Tibial nerve (tissue), 4 donors: Measurements from ENCODE around the gene SEC22C. TPM values are rescaled to one million over a fixed set of nuclear protein-coding genes. Genes with fewer than 3 reads are reported as not detected.

Experiments used
- DNase-seq, 2 donors: peaks; one replicate each; pipeline ENCODE4 v3.0.0-alpha.2; 2019; ENCODE audit warnings: low spot score in 2 of 2
- H3K27ac ChIP-seq, 4 donors: fragments of 200-600 bp; sonication (generic) in 3 of 4; one replicate each; pipeline ENCODE4 v1.5.1; 2017 to 2019; ENCODE audit warnings: mild to moderate bottlenecking in 1 of 4
- H3K27me3 ChIP-seq, 2 donors: fragments of 200-600 bp; sonication (generic) in 1 of 2; one replicate each; pipeline versions ENCODE4 v1.5.1 to v1.6.0; 2017 to 2019
- H3K36me3 ChIP-seq, 3 donors: fragments of 200-600 bp; sonication (generic); one replicate each; pipeline ENCODE4 v1.5.1; 2018 to 2019
- H3K4me1 ChIP-seq, 4 donors: fragments of 200-600 bp; sonication (generic) in 3 of 4; one replicate each; pipeline ENCODE4 v1.5.1; 2017 to 2019
- H3K4me3 ChIP-seq, 4 donors: fragments of 200-600 bp; sonication (generic) in 3 of 4; one replicate each; pipeline ENCODE4 v1.5.1; 2017 to 2019; ENCODE audit warnings: mild to moderate bottlenecking in 1 of 4, moderate library complexity in 1 of 4
- H3K9me3 ChIP-seq, 4 donors: fragments of 200-600 bp; sonication (generic) in 3 of 4; one replicate each; pipeline ENCODE4 v1.5.1; 2017 to 2019
- CTCF ChIP-seq, 5 experiments: fragments of 200-600 bp in 3 of 5; fragments of 450-650 bp in 2 of 5; sonication (generic) in 3 of 5; IDR thresholded peaks; one replicate each; pipeline ENCODE4 v1.5.1; 2016 to 2019; ENCODE audit warnings: antibody characterized with exemption in 5 of 5, mild to moderate bottlenecking in 3 of 5, moderate library complexity in 2 of 5
- EP300 ChIP-seq, 2 donors: sonication (generic); formaldehyde crosslinking; IDR thresholded peaks; one replicate each; pipeline ENCODE4 v1.6.1; 2017; ENCODE audit warnings: antibody characterized with exemption in 2 of 2, mild to moderate bottlenecking in 1 of 2
- POLR2A ChIP-seq, 2 donors: fragments of 450-650 bp; IDR thresholded peaks; one replicate each; pipeline ENCODE4 v1.6.1; 2017; ENCODE audit warnings: antibody characterized with exemption in 2 of 2, mild to moderate bottlenecking in 2 of 2, moderate library complexity in 2 of 2
- WGBS, 2 donors: methylation state at CpG; one replicate each; pipeline ENCODE4 v1.1.5; 2018; 5-methylcytosine and 5-hydroxymethylcytosine counted together
- total RNA-seq, 4 donors: library from RNA; depleted of rRNA; stranded (reverse); fragments of >200 nt; gene quantifications; one replicate each; pipeline ENCODE4 v1.1.0, GENCODE V29; 2016

The SEC22C gene
- total RNA-seq, 4 donors from 2014 or later, result 74.1 to 95.3 (median 86.1) TPM

GRCh38 chr3:42608581-42608980, 26.8 kb upstream of the SEC22C start:
- H3K4me3 ChIP-seq, result no peak overlapping the region
- H3K27me3 ChIP-seq, result no peaks in the 10 kb centered on the region
- no peak for TF ChIP-seq CTCF (IDR thresholded peaks at IDR 0.05)
- TF ChIP-seq EP300 (IDR thresholded peaks at IDR 0.05), result no peak
- TF ChIP-seq POLR2A (IDR thresholded peaks at IDR 0.05), result no peak
- H3K9me3 ChIP-seq, result no peaks in the 10 kb centered on the region
- H3K4me1 ChIP-seq, result peaks cover 0 to 67% (median 27%) of the 10 kb centered on the region in 4 donors
- DNase-seq, result no peak
- 43 to 57% methylated on average over 5 of the region's 5 CpGs for WGBS, 2 donors
- H3K36me3 ChIP-seq, result peaks cover 0 to 47% (median 0%) of the 10 kb centered on the region in 3 donors
- peak overlapping the region in 1 of 4 donors; percentile 36 for H3K27ac ChIP-seq

DNA sequence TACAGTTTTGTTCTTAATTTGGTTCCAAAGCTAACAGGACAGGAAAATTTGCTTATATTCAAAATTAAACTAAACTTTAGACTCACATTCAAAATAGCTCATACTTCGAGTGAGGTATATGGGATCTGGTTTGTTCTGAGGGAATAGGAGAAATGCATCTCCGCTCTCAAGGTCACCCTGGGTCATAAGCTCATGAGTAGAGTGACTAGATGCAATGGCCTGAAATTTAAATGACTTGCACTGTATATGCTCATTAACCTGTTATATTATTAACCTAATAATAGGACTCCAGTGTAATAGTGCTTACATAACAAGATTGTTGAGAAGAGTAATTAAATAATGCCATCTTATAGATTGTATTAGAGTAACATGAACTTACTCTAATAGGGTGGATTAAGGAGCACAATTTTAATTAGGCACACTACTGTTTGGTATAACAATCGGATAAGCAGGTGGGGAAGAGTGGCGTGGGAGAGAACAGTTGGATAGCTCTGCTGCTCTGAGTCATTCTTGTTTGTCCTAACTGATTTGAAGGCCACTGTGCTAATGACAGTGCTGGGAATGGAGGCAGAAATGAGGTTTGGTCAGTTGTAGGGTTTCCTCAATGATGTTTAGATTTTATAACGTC, 23.9 kb upstream of the SEC22C start:
- Histone ChIP-seq H3K36me3 (peaks cover 0 to 37% (median 0%) of the 10 kb centered on the region in 3 donors), H3K4me1 (peaks cover 3 to 56% (median 28%) of the 10 kb centered on the region in 4 donors), H3K27ac (peak overlapping the region in 2 of 4 donors; percentile 21 to 50), H3K27me3 (no peaks in the 10 kb centered on the region), H3K9me3 (no peaks in the 10 kb centered on the region), H3K4me3 (no peak overlapping the region)
- no peak for DNase-seq
- TF ChIP-seq CTCF (IDR thresholded peaks at IDR 0.05), result no peak
- TF ChIP-seq POLR2A (IDR thresholded peaks at IDR 0.05), result no peak
- TF ChIP-seq EP300 (IDR thresholded peaks at IDR 0.05), result no peak
- 60 to 77% methylated on average over 5 of the region's 5 CpGs for WGBS, 2 donors

- no peaks in the 10 kb centered on the region for H3K27me3 ChIP-seq
- no peaks in the 10 kb centered on the region for H3K9me3 ChIP-seq
- H3K4me3 ChIP-seq, result no peak overlapping the region
- no peak overlapping the region for H3K27ac ChIP-seq
- no peak for DNase-seq
- no peak for TF ChIP-seq EP300 (IDR thresholded peaks at IDR 0.05)
- no peak for TF ChIP-seq CTCF (IDR thresholded peaks at IDR 0.05)
- TF ChIP-seq POLR2A (IDR thresholded peaks at IDR 0.05), result no peak
- peaks cover 3 to 37% (median 20%) of the 10 kb centered on the region in 4 donors for H3K4me1 ChIP-seq
- WGBS, 2 donors, result 96 to 100% methylated on average over 1 of the region's 1 CpG
- H3K36me3 ChIP-seq, result peaks cover 0 to 21% (median 0%) of the 10 kb centered on the region in 3 donors
Observed at GRCh38 chr3:42602961-42603360, 21.2 kb upstream of the SEC22C start.

DNA sequence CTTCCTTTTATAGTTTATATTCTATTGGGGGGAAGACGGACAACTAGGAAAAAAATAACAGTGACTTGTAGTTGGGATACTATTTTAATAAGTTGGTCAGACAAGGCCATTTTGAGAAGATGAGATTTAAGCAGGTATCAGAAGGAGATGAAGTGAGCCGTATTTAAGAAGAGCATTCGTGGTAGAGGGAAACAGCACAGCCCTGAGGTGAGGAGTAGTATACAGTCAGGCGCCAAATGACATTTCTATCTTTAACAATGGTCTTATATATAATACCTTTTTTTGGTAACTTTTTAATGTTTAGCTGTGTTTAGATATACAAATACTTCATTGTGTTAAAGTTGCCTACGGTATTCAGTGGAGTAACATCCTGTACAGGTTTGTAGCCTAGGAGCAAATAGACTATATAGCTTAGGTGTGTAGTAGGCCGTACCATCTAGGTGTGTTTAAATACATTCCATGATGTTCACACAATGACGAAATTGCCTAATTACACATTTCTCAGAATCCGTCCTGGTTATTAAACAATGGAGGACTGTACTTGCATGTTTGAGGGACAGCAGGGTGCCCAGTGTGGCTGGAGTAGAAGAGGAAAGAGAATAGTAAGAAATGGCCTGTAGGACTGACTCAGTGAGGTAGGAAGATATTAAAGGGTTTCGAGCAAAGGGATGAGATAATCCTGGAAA, 20.3 kb upstream of the SEC22C start:
- Histone ChIP-seq H3K4me3 (peak overlapping the region in 3 of 4 donors; percentile 67 to 93 (median 68)), H3K27me3 (no peaks in the 10 kb centered on the region), H3K36me3 (peaks cover 0 to 20% (median 0%) of the 10 kb centered on the region in 3 donors), H3K9me3 (no peaks in the 10 kb centered on the region), H3K4me1 (peaks cover 3 to 37% (median 20%) of the 10 kb centered on the region in 4 donors), H3K27ac (peak overlapping the region in 3 of 4 donors; percentile 95 to 98 (median 97))
- no peak for DNase-seq
- no peak for TF ChIP-seq POLR2A (IDR thresholded peaks at IDR 0.05)
- TF ChIP-seq CTCF (IDR thresholded peaks at IDR 0.05), result no peak
- no peak for TF ChIP-seq EP300 (IDR thresholded peaks at IDR 0.05)
- 36 to 46% methylated on average over 9 of the region's 9 CpGs for WGBS, 2 donors
